ENCODE results near the gene MEGF6. TPM values are rescaled to one million over a fixed set of nuclear protein-coding genes. Genes with fewer than 3 reads are reported as not detected.

The MEGF6 gene
- total and polyA plus RNA-seq, 11 donors = 1.9 to 16.2 (median 5.1) TPM

DNA sequence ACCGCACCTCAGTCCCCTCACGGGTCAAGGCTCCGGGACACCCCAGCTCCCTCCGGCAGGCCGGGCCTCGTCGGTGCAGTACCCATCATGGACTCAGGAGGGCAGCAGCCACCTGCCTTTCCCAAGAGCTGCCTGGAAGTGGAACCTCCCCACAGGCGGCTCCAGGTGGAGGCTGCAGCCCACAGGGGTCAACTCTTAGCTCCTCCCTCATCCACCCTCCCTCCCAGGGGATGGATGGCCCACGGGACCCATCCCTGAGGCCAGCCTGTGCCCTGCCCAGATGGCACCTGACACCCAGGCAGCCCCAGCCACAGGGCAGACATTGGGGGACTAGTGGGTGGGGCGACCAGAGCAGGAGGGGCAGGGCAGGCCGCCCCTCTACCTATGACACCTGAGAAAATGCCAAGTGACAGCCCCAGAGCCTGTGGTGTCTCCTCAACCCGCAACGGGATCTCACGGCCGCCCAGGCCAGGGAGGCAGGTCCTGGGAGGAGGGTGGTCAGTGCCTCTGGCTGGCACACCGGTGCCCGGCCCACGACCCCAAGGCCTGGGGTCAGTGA lies 158.0 kb downstream of the MEGF6 start:
- intact Hi-C loops (cut with DNase I) = loop anchor here (1.0 to 5.0 kb wide), 9 partner anchors 18 to 169 kb away; no protein-coding TSS in a partner anchor
- peaks cover 0 to 36% (median 12%) of the 10 kb centered on the region in 12 donors for H3K4me1 ChIP-seq
- DNase-seq (peak; percentile 65 to 88 (median 71)), ATAC-seq (peak; percentile 56 to 85 (median 76))
- peaks cover 0 to 3% (median 0%) of the 10 kb centered on the region in 12 donors for H3K9me3 ChIP-seq
- H3K27ac ChIP-seq = no peak overlapping the region
- no peaks in the 10 kb centered on the region for H3K36me3 ChIP-seq
- no peak overlapping the region for H3K4me3 ChIP-seq
- TF ChIP-seq, protein P1, sequence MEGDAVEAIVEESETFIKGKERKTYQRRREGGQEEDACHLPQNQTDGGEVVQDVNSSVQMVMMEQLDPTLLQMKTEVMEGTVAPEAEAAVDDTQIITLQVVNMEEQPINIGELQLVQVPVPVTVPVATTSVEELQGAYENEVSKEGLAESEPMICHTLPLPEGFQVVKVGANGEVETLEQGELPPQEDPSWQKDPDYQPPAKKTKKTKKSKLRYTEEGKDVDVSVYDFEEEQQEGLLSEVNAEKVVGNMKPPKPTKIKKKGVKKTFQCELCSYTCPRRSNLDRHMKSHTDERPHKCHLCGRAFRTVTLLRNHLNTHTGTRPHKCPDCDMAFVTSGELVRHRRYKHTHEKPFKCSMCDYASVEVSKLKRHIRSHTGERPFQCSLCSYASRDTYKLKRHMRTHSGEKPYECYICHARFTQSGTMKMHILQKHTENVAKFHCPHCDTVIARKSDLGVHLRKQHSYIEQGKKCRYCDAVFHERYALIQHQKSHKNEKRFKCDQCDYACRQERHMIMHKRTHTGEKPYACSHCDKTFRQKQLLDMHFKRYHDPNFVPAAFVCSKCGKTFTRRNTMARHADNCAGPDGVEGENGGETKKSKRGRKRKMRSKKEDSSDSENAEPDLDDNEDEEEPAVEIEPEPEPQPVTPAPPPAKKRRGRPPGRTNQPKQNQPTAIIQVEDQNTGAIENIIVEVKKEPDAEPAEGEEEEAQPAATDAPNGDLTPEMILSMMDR (IDR thresholded peaks at IDR 0.05) = peak; percentile 86 to 98 (median 95)
- no peak for TF ChIP-seq POLR2A (IDR thresholded peaks at IDR 0.05)
- H3K27me3 ChIP-seq = peaks cover 0 to 25% (median 4%) of the 10 kb centered on the region in 9 donors
- WGBS, 4 donors = 3 to 29% (median 26%) methylated on average over 7 to 18 of the region's 18 CpGs

DNA sequence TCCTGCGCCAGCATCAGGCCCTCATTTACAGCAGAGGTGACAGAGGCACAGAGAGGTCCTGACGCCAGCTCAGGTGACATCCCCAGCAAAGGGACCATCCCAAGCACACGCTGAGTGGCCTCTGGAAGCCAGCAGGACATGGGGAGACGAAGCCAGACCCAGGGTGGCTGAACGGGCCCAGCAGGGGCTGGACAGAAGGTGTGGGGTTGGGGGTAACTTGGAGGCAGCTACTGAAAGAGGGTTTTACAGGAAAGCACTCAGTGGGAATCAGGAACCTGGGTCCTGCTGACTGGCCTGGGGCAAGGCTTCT lies 158.5 kb downstream of the MEGF6 start:
- no peak for TF ChIP-seq POLR2A (IDR thresholded peaks at IDR 0.05)
- TF ChIP-seq, protein P1 (IDR thresholded peaks at IDR 0.05) = no peak
- Histone ChIP-seq H3K4me1 (peaks cover 0 to 31% (median 10%) of the 10 kb centered on the region in 12 donors), H3K36me3 (no peaks in the 10 kb centered on the region), H3K9me3 (peaks cover 0 to 4% (median 0%) of the 10 kb centered on the region in 12 donors), H3K27me3 (peaks cover 0 to 25% (median 4%) of the 10 kb centered on the region in 9 donors), H3K27ac (no peak overlapping the region), H3K4me3 (no peak overlapping the region)
- 47 to 52% (median 49%) methylated on average over 5 of the region's 5 CpGs for WGBS, 4 donors
- intact Hi-C loops (cut with DNase I) = loop anchor here (1.0 to 5.0 kb wide), 9 partner anchors 18 to 169 kb away; no protein-coding TSS in a partner anchor
- DNase-seq (no peak), ATAC-seq (no peak)

DNA sequence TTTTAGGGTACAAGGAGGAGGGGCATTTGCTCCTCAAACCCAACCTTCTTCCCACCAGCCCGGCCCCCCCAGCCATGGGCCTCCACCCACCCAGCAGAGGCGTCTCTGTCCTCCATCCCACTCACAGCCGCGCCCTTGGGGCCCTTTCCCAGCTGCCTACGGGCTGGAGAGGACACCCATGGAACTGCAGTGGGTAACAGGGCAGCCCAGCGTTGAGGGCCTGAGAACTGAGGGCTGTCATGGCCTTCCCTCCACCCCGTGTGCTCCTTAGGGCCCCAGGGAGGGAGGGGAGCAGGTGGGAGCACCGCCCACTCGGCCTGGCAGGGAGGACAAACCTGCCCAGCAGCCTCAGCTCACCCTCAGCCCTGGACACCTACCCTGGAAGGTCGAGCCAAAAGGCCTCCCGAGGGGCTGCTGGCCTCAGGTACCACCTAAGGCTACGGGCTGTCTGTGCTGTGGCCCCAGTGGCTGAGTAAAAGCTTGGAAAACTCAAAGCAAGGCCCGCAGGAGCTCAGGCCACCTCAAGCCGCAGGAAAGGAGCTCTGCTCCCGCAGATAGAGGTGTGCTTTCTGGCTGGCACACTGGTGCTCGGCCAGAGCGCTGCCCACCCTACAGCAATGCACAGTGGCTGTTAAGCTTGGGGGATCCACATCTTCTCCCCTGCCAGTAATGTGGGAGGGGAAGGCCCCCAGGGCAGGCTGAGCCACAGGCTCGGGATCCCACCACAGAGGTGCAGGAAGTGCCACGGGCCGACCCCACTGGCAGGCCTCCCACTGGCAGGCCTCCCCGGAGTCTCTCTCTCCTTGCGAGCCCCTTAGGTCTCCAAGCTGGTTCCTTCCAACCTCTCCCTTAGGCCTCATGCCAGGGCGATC lies 159.1 kb downstream of the MEGF6 start:
- 71 to 79% (median 74%) methylated on average over 17 to 23 of the region's 23 CpGs for WGBS, 4 donors
- intact Hi-C loops (cut with DNase I) = loop anchor here in 8 of 10 donors (2.0 to 5.0 kb wide), 6 partner anchors 29 to 170 kb away; no protein-coding TSS in a partner anchor
- TF ChIP-seq, protein P1 (IDR thresholded peaks at IDR 0.05) = no peak
- no peak for TF ChIP-seq POLR2A (IDR thresholded peaks at IDR 0.05)
- DNase-seq (peak in 2 of 5 donors; percentile 23 to 42), ATAC-seq (no peak)
- Histone ChIP-seq H3K27ac (no peak overlapping the region), H3K9me3 (peaks cover 0 to 10% (median 0%) of the 10 kb centered on the region in 12 donors), H3K27me3 (peaks cover 0 to 25% (median 4%) of the 10 kb centered on the region in 9 donors), H3K36me3 (no peaks in the 10 kb centered on the region), H3K4me1 (peaks cover 0 to 27% (median 10%) of the 10 kb centered on the region in 12 donors), H3K4me3 (no peak overlapping the region)

DNA sequence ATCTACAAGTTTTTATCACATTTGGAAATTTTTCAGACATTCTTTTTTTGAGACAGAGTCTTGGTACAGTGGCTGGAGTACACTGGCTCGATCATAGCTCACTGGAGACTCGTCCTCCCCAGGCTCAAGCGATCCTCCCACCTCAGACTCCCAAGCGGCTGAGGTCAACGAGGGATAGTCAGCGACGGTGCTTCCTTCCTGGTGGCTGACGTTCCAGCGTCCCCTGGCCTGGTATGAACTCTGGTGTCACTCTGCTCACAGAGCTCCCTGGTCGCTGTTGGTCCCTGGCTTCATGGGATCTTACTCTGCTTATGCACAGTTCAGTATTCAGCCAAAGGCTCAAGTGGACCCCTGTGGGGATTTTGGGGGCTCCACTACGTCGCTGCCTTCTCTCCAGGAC lies 160.3 kb downstream of the MEGF6 start:
- WGBS, 4 donors = 61 to 81% (median 68%) methylated on average over 12 of the region's 12 CpGs
- no peak for DNase-seq
- no peak for ATAC-seq

More for the DNA sequence above, 160.3 kb downstream of the MEGF6 start:
- Histone ChIP-seq H3K27me3 (peaks cover 0 to 25% (median 4%) of the 10 kb centered on the region in 9 donors), H3K36me3 (no peaks in the 10 kb centered on the region), H3K9me3 (peaks cover 0 to 17% (median 0%) of the 10 kb centered on the region in 12 donors), H3K27ac (no peak overlapping the region), H3K4me3 (no peak overlapping the region), H3K4me1 (peaks cover 0 to 27% (median 10%) of the 10 kb centered on the region in 12 donors)
- TF ChIP-seq, protein P1 (IDR thresholded peaks at IDR 0.05) = no peak
- no peak for TF ChIP-seq POLR2A (IDR thresholded peaks at IDR 0.05)
- intact Hi-C loops (cut with DNase I) = loop anchor here in 6 of 10 donors (5.0 kb wide), 3 partner anchors 36 to 171 kb away; no protein-coding TSS in a partner anchor

All from heart left ventricle (tissue), 16 donors.